Activated CD4-positive, alpha-beta T cell treated with anti-CD3 and anti-CD28 coated beads, Interleukin-2, amount 50 U/mL, for 16 hours (primary cell): ENCODE results near the gene UCN2.

Source experiments
- DNase-seq: peaks from one replicate; pipeline ENCODE4 v3.0.0-alpha.2; 2020

Gene UCN2

GRCh38 chr3:48563382-48563918, at the start of gene UCN2:
Gene UCN2, minus strand, starts transcription at chr3:48563781. Its CDS starts 657 bp downstream, at chr3:48563124.
- DNase-seq: no peak

GRCh38 chr3:48612309-48612708, 48.7 kb upstream of the UCN2 start:
- DNase-seq: no peak

- DNase-seq: peak; percentile 95
These were observed 45.8 kb upstream of the UCN2 start, which contains the start of gene UQCRC1 for GRCh38 chr3:48609088-48610005. Gene UQCRC1, minus strand, starts transcription at chr3:48609646. Its CDS starts 26 bp downstream, at chr3:48609620.

GRCh38 chr3:48607519-48607918, 43.9 kb upstream of the UCN2 start:
- DNase-seq: no peak

GRCh38 chr3:48601622-48601994, 38.0 kb upstream of the UCN2 start:
- DNase-seq: no peak

- DNase-seq: no peak
These were observed 37.4 kb upstream of the UCN2 start for GRCh38 chr3:48600711-48601621.

GRCh38 chr3:48599509-48600285, 36.1 kb upstream of the UCN2 start:
- no peak for DNase-seq

GRCh38 chr3:48599077-48599501, 35.5 kb upstream of the UCN2 start:
- no peak for DNase-seq

- DNase-seq: no peak
These were observed 34.9 kb upstream of the UCN2 start for GRCh38 chr3:48598323-48599076.

- DNase-seq: no peak
These were observed 33.8 kb upstream of the UCN2 start for GRCh38 chr3:48597408-48597800.

- no peak for DNase-seq
These were observed 33.3 kb upstream of the UCN2 start for GRCh38 chr3:48596676-48597407.

- no peak for DNase-seq
These were observed 32.6 kb upstream of the UCN2 start for GRCh38 chr3:48596157-48596556.

GRCh38 chr3:48595526-48596121, 32.0 kb upstream of the UCN2 start:
- DNase-seq: no peak

- DNase-seq: no peak
These were observed 31.5 kb upstream of the UCN2 start, which contains the start of gene COL7A1 for GRCh38 chr3:48595075-48595525. Gene COL7A1, minus strand, starts transcription at chr3:48595329. Its CDS starts 170 bp downstream, at chr3:48595159.

GRCh38 chr3:48594417-48595049, 31.0 kb upstream of the UCN2 start:
- no peak for DNase-seq

GRCh38 chr3:48593337-48593736, 29.8 kb upstream of the UCN2 start:
- DNase-seq: no peak

- no peak for DNase-seq
These were observed 29.0 kb upstream of the UCN2 start for GRCh38 chr3:48592519-48593087.

- DNase-seq: no peak
These were observed 28.4 kb upstream of the UCN2 start for GRCh38 chr3:48591886-48592518.

- no peak for DNase-seq
These were observed 27.9 kb upstream of the UCN2 start for GRCh38 chr3:48591436-48591835.
